GM12878 (cell line): ENCODE measurements around the gene DHCR7. TPM values are rescaled to one million over a fixed set of nuclear protein-coding genes. Genes with fewer than 3 reads are reported as not detected.

ENCODE experiments used
- ATAC-seq: fragments of 200-7000 bp; cut with Tn5 transposase; 3 replicates; pipeline ENCODE4 v1.9.1; 2020; ENCODE audit warnings: mild to moderate bottlenecking, moderate library complexity
- BruUV-seq: library from RNA; stranded (reverse); fragments of 400-500 nt; replicated peaks from 2 replicates; lab custom pipeline; 2021; lab: Mats Ljungman, UMichigan
- CTCF ChIA-PET: fragments of 300-600 bp; sonication (Branson Sonifier 250); formaldehyde crosslinking; extraction: SDS; loops from one replicate; lab custom pipeline; 2021; ENCODE audit warnings: inconsistent platforms; lab: Yijun Ruan, JAX
- POLR2A ChIA-PET: fragments of 350-600 bp; formaldehyde crosslinking; extraction: SDS; loops from one replicate; lab custom pipeline; 2021; ENCODE audit warnings: inconsistent platforms; lab: Charles Lee
- RAD21 ChIA-PET: fragments of 300-600 bp; sonication (Branson Sonifier 250); formaldehyde crosslinking; loops from one replicate; lab custom pipeline; 2023; ENCODE audit warnings: antibody characterized with exemption; ENCODE audit not compliant: unreplicated experiment; lab: Charles Lee
- SMC1A ChIA-PET: fragments of 300-600 bp; sonication (Branson Sonifier 250); formaldehyde crosslinking; loops from one replicate; lab custom pipeline; 2023; ENCODE audit not compliant: unreplicated experiment, uncharacterized antibody; lab: Charles Lee
- DNase-seq: peaks from one replicate; pipeline ENCODE4 v3.0.0-alpha.2; 2011; ENCODE audit warnings: low read depth, low spot score
- FAIRE-seq: peaks from 3 replicates; lab custom pipeline; 2011; peaks lifted over from hg19 to GRCh38; lab: Jason Lieb, UNC
- H2AFZ ChIP-seq: 2 replicates; pipeline ENCODE4 v1.6.0; 2011; ENCODE audit warnings: low read depth, low read length, control low read depth; ENCODE audit not compliant: control insufficient read depth
- H3K27ac ChIP-seq: 2 replicates; pipeline ENCODE4 v1.5.1; 2011; ENCODE audit warnings: control low read depth; ENCODE audit not compliant: control insufficient read depth, insufficient read depth
- H3K27me3 ChIP-seq, 2 experiments: replicated peaks in 1 of 2; 2 replicates each; pipeline versions ENCODE4 v1.6.0 to v1.6.1; 2011; ENCODE audit warnings: low read length in 1 of 2; ENCODE audit not compliant: control insufficient read depth in 2 of 2, insufficient read depth in 2 of 2
- H3K36me3 ChIP-seq, 2 experiments: 2 replicates each; pipeline ENCODE4 v1.5.1; 2011; ENCODE audit warnings: low read length in 1 of 2; ENCODE audit not compliant: control insufficient read depth in 2 of 2, insufficient read depth in 2 of 2
- H3K4me1 ChIP-seq: 2 replicates; pipeline ENCODE4 v1.6.1; 2011; ENCODE audit warnings: mild to moderate bottlenecking, low read length, moderate library complexity, mixed read lengths; ENCODE audit not compliant: control insufficient read depth, insufficient read depth
- H3K4me2 ChIP-seq: 2 replicates; pipeline ENCODE4 v1.6.0; 2011; ENCODE audit warnings: control low read depth; ENCODE audit not compliant: control insufficient read depth, insufficient read depth
- H3K4me3 ChIP-seq: fragments of 200-600 bp; sonication (generic); 2 replicates; pipeline ENCODE4 v1.5.1; 2016
- H3K79me2 ChIP-seq: 2 replicates; pipeline ENCODE4 v1.6.0; 2011; ENCODE audit warnings: low read length; ENCODE audit not compliant: control insufficient read depth, insufficient read depth
- H3K9ac ChIP-seq: 2 replicates; pipeline ENCODE4 v1.8.0; 2011; ENCODE audit warnings: low read length, control low read depth, mixed read lengths; ENCODE audit not compliant: control insufficient read depth, insufficient read depth
- H3K9me3 ChIP-seq: replicated peaks from 3 replicates; pipeline ENCODE4 v1.5.1; 2011; ENCODE audit warnings: mild to moderate bottlenecking, low read length; ENCODE audit not compliant: control insufficient read depth, insufficient read depth
- H4K20me1 ChIP-seq: 2 replicates; pipeline ENCODE4 v1.6.0; 2011; ENCODE audit not compliant: control insufficient read depth, insufficient read depth
- ASH2L ChIP-seq: fragments of 300-600, 200-600 bp; sonication (generic); IDR thresholded peaks from 2 replicates; pipeline ENCODE4 v1.6.1; 2017; ENCODE audit warnings: low read depth, mild to moderate bottlenecking, borderline replicate concordance
- BACH1 ChIP-seq: fragments of 450-650 bp; IDR thresholded peaks from 2 replicates; pipeline ENCODE4 v1.6.1; 2017; ENCODE audit warnings: mild to moderate bottlenecking, borderline replicate concordance
- CBX5 ChIP-seq: sonication (generic); IDR thresholded peaks from 2 replicates; pipeline ENCODE4 v1.6.1; 2016; ENCODE audit warnings: low read depth, moderate library complexity, mild to moderate bottlenecking, inconsistent platforms
- CREM ChIP-seq: IDR thresholded peaks from 2 replicates; pipeline ENCODE4 v1.6.1; 2014; ENCODE audit warnings: antibody characterized with exemption, low read depth
- DPF2 ChIP-seq: fragments of 450-650 bp; IDR thresholded peaks from 2 replicates; pipeline ENCODE4 v1.6.1; 2017; ENCODE audit warnings: mild to moderate bottlenecking
- IRF5 ChIP-seq: fragments of 450-650 bp; IDR thresholded peaks from 2 replicates; pipeline ENCODE4 v1.6.1; 2017; ENCODE audit warnings: borderline replicate concordance
- JUNB ChIP-seq: IDR thresholded peaks from 2 replicates; pipeline ENCODE4 v1.6.1; 2016; ENCODE audit warnings: antibody characterized with exemption, mild to moderate bottlenecking
- MEF2B ChIP-seq: fragments of 450-650 bp; IDR thresholded peaks from 2 replicates; pipeline ENCODE4 v1.6.1; 2018; ENCODE audit warnings: mild to moderate bottlenecking, moderate library complexity; ENCODE audit not compliant: partially characterized antibody, poor library complexity, severe bottlenecking
- NR2C1 ChIP-seq: fragments of 450-650 bp; IDR thresholded peaks from 2 replicates; pipeline ENCODE4 v1.6.1; 2017; ENCODE audit warnings: antibody characterized with exemption, mild to moderate bottlenecking, moderate library complexity
- PML ChIP-seq: IDR thresholded peaks from 2 replicates; pipeline ENCODE4 v1.6.1; 2012; ENCODE audit warnings: low read length, inconsistent platforms
- POU2F2 ChIP-seq: IDR thresholded peaks from 3 replicates; pipeline ENCODE4 v1.6.1; 2011; ENCODE audit warnings: low read depth, mild to moderate bottlenecking, low read length, borderline replicate concordance
- RAD21 ChIP-seq: IDR thresholded peaks from 2 replicates; pipeline ENCODE4 v1.6.1; 2011; ENCODE audit warnings: mild to moderate bottlenecking, low read depth, low read length, moderate library complexity; ENCODE audit not compliant: insufficient read depth
- RFX5 ChIP-seq: IDR thresholded peaks from 2 replicates; pipeline ENCODE4 v1.6.1; 2011; ENCODE audit warnings: low read depth, low read length, improper control_type of control experiment
- STAT3 ChIP-seq: IDR thresholded peaks from 2 replicates; pipeline ENCODE4 v1.6.1; 2011; ENCODE audit warnings: low read depth, low read length, improper control_type of control experiment
- SUZ12 ChIP-seq: fragments of 200-600 bp; sonication (generic); IDR thresholded peaks from one replicate; pipeline ENCODE4 v1.6.1; 2018; ENCODE audit warnings: antibody characterized with exemption, mild to moderate bottlenecking; ENCODE audit not compliant: unreplicated experiment
- TCF12 ChIP-seq: IDR thresholded peaks from 2 replicates; pipeline ENCODE4 v1.6.1; 2011; ENCODE audit warnings: low read depth, mild to moderate bottlenecking, low read length
- ZNF217 ChIP-seq: fragments of 450-650 bp; IDR thresholded peaks from 2 replicates; pipeline ENCODE4 v1.6.1; 2017; ENCODE audit warnings: antibody characterized with exemption, mild to moderate bottlenecking
- WGBS: methylation state at CpG from one replicate; pipeline ENCODE4 v1.1.6; 2016; ENCODE audit warnings: low lambda C conversion rate; ENCODE audit not compliant: insufficient replicate concordance, insufficient coverage; ENCODE audit errors: missing lambda C conversion rate; 5-methylcytosine and 5-hydroxymethylcytosine counted together
- in situ Hi-C: fragments of 300-500 bp; cut with MboI; formaldehyde crosslinking; loops from 9 replicates; pipeline ENCODE4 v1.14.3; 2018; ENCODE audit warnings: mixed read lengths
- intact Hi-C: fragments of 100-400 bp; cut with micrococcal nuclease; formaldehyde crosslinking; loops from one replicate; pipeline ENCODE4 v1.14.2; 2022; ENCODE audit not compliant: unreplicated experiment
- polyA plus RNA-seq, 11 experiments: library from polyadenylated mRNA; depleted of rRNA in 4 of 11; unstranded in 6 of 11; stranded (reverse) in 5 of 11; fragments of >200 nt; fragmentation: Nextera tagmentation in 4 of 11; fragmentation: Illumina TruSeq in 1 of 11; extraction: Ambion mirVana in 4 of 11; extraction: Trizol in 1 of 11; gene quantifications; 1 replicate in 1 of 11; 2 replicates in 10 of 11; pipeline versions ENCODE4 v1.2.1 to v1.2.3, GENCODE V29; 2011 to 2016; ENCODE audit warnings: inconsistent platforms in 2 of 11, missing spikeins in 2 of 11, low read depth in 1 of 11
- total RNA-seq, 4 experiments: library from RNA; depleted of rRNA in 3 of 4; stranded (reverse); fragments of >200 nt in 3 of 4; fragmentation: Illumina TruSeq in 1 of 4; extraction: Trizol in 1 of 4; gene quantifications; 2 replicates each; pipeline versions ENCODE4 v1.2.1 to v1.2.3, GENCODE V29; 2013 to 2021
- TF ChIP-seq, protein P1 (sequence below): IDR thresholded peaks from 2 replicates; pipeline ENCODE4 v1.6.1; 2012; ENCODE audit warnings: low read length, inconsistent platforms

The DHCR7 gene
- total and polyA plus RNA-seq, 10 of the 15 experiments (the other 5 are each of a cell fraction or from before 2014, with no cell fraction given): 4.2 to 115 (median 57.8) TPM

- RAD21 ChIA-PET: no interaction called here
- in situ Hi-C loops (no loop called here), intact Hi-C loops (no loop called here)
- Histone ChIP-seq H3K9me3 (no peaks in the 10 kb centered on the region; the same call in 2 of the 3 replicates), H3K36me3 (no peaks in the 10 kb centered on the region), H3K9ac (no peak overlapping the region), H3K4me3 (no peak overlapping the region), H3K4me2 (no peak overlapping the region), H2AFZ (no peak overlapping the region), H3K27ac (no peak overlapping the region), H3K4me1 (no peaks in the 10 kb centered on the region), H3K27me3 (no peaks in the 10 kb centered on the region), H3K79me2 (no peaks in the 10 kb centered on the region), H4K20me1 (no peaks in the 10 kb centered on the region)
- ATAC-seq: no peak
- no TSS peak for BruUV-seq
- TF ChIP-seq RFX5 (no peak), CREM (0 out of 2 replicates have a peak, but pooled peaks have one; percentile 35), RAD21 (no peak), IRF5 (no peak), NR2C1 (no peak)
- SMC1A ChIA-PET: no interaction called here
- FAIRE-seq: no peak
- DNase-seq: no peak
- CTCF ChIA-PET: no interaction called here
- WGBS: 54% methylated on average over 15 of the region's 15 CpGs
- POLR2A ChIA-PET: no interaction called here
Observed at GRCh38 chr11:71402878-71403277, 45.3 kb downstream of the DHCR7 start.

DNA sequence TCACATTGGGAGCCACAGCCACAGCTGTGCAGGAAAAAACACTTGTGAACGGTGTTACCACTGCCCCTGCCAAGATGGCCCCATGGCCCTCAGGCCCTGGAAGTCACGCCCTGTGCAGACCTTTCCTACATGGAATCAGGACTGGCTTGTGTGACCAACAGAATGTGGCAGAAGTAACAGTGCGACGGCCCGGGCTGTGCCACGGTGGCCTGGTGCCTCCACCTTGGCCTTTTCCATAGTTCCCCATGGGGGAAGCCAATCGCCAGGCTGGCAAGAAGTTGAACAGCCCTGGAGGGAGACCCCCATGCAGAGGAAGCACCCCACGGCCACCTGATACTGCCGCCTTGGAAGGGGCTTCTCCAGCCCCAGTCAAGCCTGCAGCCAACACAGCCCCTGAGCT lies 48.0 kb downstream of the DHCR7 start:
- ChIA-PET CTCF (no interaction called here), RAD21 (no interaction called here), SMC1A (no interaction called here), POLR2A (no interaction called here)
- no peak overlapping the region for H3K4me3 ChIP-seq
- in situ Hi-C loops: no loop called here
- DNase-seq: no peak
- FAIRE-seq: no peak
- H3K27me3 ChIP-seq: no peaks in the 10 kb centered on the region
- no peak overlapping the region for H3K4me2 ChIP-seq
- H2AFZ ChIP-seq: no peak overlapping the region
- no peak overlapping the region for H3K9ac ChIP-seq
- TF ChIP-seq CBX5 (no peak), JUNB (no peak), MEF2B (no peak), PML (no peak), ASH2L (no peak), POU2F2 (no peak), STAT3 (no peak), BACH1 (no peak), ZNF217 (no peak), SUZ12 (no peak), DPF2 (no peak), TCF12 (no peak)
- TF ChIP-seq, protein P1, sequence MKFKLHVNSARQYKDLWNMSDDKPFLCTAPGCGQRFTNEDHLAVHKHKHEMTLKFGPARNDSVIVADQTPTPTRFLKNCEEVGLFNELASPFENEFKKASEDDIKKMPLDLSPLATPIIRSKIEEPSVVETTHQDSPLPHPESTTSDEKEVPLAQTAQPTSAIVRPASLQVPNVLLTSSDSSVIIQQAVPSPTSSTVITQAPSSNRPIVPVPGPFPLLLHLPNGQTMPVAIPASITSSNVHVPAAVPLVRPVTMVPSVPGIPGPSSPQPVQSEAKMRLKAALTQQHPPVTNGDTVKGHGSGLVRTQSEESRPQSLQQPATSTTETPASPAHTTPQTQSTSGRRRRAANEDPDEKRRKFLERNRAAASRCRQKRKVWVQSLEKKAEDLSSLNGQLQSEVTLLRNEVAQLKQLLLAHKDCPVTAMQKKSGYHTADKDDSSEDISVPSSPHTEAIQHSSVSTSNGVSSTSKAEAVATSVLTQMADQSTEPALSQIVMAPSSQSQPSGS: no peak
- ATAC-seq: no peak
- intact Hi-C loops: no loop called here
- H3K79me2 ChIP-seq: no peaks in the 10 kb centered on the region
- BruUV-seq: no TSS peak
- whole genome bisulfite sequencing: 35% methylated on average over 9 of the region's 9 CpGs
- H3K36me3 ChIP-seq: no peaks in the 10 kb centered on the region
- H4K20me1 ChIP-seq: no peaks in the 10 kb centered on the region
- H3K27ac ChIP-seq: no peak overlapping the region
- no peaks in the 10 kb centered on the region; the same call in 2 of the 3 replicates for H3K9me3 ChIP-seq
- H3K4me1 ChIP-seq: no peaks in the 10 kb centered on the region
